Ovary (tissue), 9 donors: ENCODE results near the gene ST3GAL3. TPM values are rescaled to one million over a fixed set of nuclear protein-coding genes. Genes with fewer than 3 reads are reported as not detected.

Experiments
- DNase-seq, 5 donors: peaks; one replicate each; pipeline ENCODE4 v3.0.0-alpha.2; 2019 to 2020
- H3K27ac ChIP-seq, 2 donors: fragments of 200-600 bp; one replicate each; pipeline versions ENCODE4 v1.5.1 to v1.8.0; 2019 to 2022
- H3K27me3 ChIP-seq: fragments of 200-600 bp; one replicate; pipeline ENCODE4 v1.8.0; 2022
- H3K36me3 ChIP-seq: fragments of 200-600 bp; sonication (generic); one replicate; pipeline ENCODE4 v1.5.1; 2019
- H3K4me1 ChIP-seq: one replicate; pipeline ENCODE4 v1.8.1; 2013; ENCODE audit warnings: mild to moderate bottlenecking, moderate library complexity; ENCODE audit not compliant: insufficient read depth
- H3K4me3 ChIP-seq: fragments of 200-600 bp; sonication (generic); one replicate; pipeline ENCODE4 v1.5.1; 2017
- H3K9me3 ChIP-seq, 2 donors: fragments of 200-600 bp in 1 of 2; sonication (generic) in 1 of 2; one replicate each; pipeline versions ENCODE4 v1.5.1 to v1.8.1; 2013 to 2019; ENCODE audit warnings: mild to moderate bottlenecking in 1 of 2, moderate library complexity in 1 of 2
- CTCF ChIP-seq, 3 donors: fragments of 450-650 bp in 2 of 3; fragments of 200-600 bp in 1 of 3; IDR thresholded peaks; one replicate each; pipeline versions ENCODE4 v1.5.1 to v1.8.0; 2016 to 2022; ENCODE audit warnings: antibody characterized with exemption in 3 of 3, mild to moderate bottlenecking in 1 of 3
- EP300 ChIP-seq: sonication (generic); formaldehyde crosslinking; IDR thresholded peaks from one replicate; pipeline ENCODE4 v1.6.1; 2017; ENCODE audit warnings: antibody characterized with exemption
- POLR2A ChIP-seq: fragments of 450-650 bp; IDR thresholded peaks from one replicate; pipeline ENCODE4 v1.6.1; 2017; ENCODE audit warnings: antibody characterized with exemption, mild to moderate bottlenecking, moderate library complexity
- WGBS, 3 donors: extraction: QIAGEN DNeasy Blood & Tissue Kit in 1 of 3; methylation state at CpG; one replicate each; pipeline versions ENCODE4 v1.1.5 to v1.1.7; 2013 to 2017; 5-methylcytosine and 5-hydroxymethylcytosine counted together
- intact Hi-C, 4 donors: fragments of 100-400 bp; cut with DNase I; formaldehyde crosslinking; loops; one replicate each; pipeline versions ENCODE4 v1.11.0 to v1.15.1; 2022 to 2023
- polyA plus RNA-seq, 2 donors: library from polyadenylated mRNA; stranded (reverse); fragments of 200-250 nt in 1 of 2; fragments of 350-450 nt in 1 of 2; fragmentation: Illumina TruSeq in 1 of 2; extraction: RNeasy Lipid Tissue Mini Kit (QIAGEN cat#74804) in 1 of 2; gene quantifications; one replicate each; pipeline ENCODE4 v1.2.3, GENCODE V29; 2013 to 2014
- total RNA-seq, 7 donors: library from RNA; depleted of rRNA in 2 of 7; stranded (reverse); fragments of >200 nt in 2 of 7; fragmentation: NEBNext Ultra II Directional in 3 of 7; extraction: Animal tissue kit (Norgen Biotek cat#: 25700) in 3 of 7; gene quantifications; one replicate each; pipeline versions ENCODE4 v1.1.0 to v1.2.4, GENCODE V29; 2016 to 2023
- donor health status: DM: no; HTN: no; CAD: no; lungs with moderate emphysema.
- donor health status: DM: no; HTN: no; CAD: no.
- donor health status: Bipolar disorder and iron deficiency.
- donor health status: DM: yes; HTN: yes; CAD: no.
- donor health status: DM: no; HTN: no; CAD: no.
- donor health status: DM: yes; HTN: yes; CAD: no.

ST3GAL3 gene
- total and polyA plus RNA-seq, 9 donors, result 11.4 to 43.3 (median 27.1) TPM

DNA sequence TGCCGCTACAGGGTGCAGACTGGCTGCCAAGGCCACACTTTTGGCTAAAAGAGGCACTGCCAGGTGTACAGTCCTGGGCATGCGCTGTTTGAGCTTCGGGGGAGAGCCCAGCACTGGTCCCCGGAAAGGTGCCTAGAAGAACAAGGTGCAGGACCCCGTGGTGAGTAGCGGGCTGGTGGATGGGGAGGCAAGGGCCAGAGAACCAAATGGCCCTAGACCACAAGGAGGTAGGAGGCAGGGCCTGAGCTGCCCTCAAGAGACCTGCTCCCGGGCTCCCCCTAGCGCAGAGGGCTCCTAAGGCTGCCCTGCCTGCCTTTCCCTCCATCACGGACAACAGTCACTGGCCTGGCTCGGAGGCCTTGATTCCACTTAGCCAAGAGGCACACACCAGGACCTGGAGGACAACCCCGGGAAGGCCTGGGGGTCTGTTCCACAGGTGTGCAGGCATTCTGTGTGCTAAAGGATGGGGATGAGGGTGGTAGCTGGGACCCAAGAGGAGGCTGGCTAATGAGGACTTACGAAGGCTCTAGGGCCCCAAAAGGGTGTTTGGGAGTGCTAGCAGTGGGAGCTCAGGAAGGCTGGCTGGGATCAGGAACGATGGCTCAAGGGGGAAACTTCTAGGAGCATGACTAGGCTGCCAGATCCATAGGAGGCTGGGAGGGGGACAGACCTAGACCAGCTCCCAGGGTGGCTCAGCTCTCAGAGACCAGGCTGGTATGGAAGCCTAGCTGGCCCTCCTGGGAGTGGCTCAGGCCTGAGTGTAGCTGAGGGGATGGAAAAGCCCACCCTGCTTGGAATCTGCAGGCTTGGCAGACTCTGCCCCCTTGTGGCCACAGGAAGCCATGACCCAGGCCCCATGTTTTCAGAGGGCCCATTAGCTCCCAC lies 227.0 kb downstream of the ST3GAL3 start:
- no peaks in the 10 kb centered on the region for H3K27me3 ChIP-seq
- H3K36me3 ChIP-seq, result no peaks in the 10 kb centered on the region
- WGBS, 3 donors, result 24 to 30% (median 28%) methylated on average over 13 of the region's 13 CpGs
- no peaks in the 10 kb centered on the region for H3K9me3 ChIP-seq
- H3K27ac ChIP-seq, result no peak overlapping the region
- peak; percentile 34 to 74 (median 64) for DNase-seq
- intact Hi-C loops, result loop anchor here (2.0 to 10.0 kb wide), 5 partner anchors 167 to 710 kb away; partner anchors contain the start of gene PTPRF (in 1 of the 4)
- H3K4me1 ChIP-seq, result peaks cover 4% of the 10 kb centered on the region
- TF ChIP-seq CTCF (IDR thresholded peaks at IDR 0.05), result peak; percentile 74 to 81 (median 79)
- no peak for TF ChIP-seq POLR2A
- H3K4me3 ChIP-seq, result no peak overlapping the region

DNA sequence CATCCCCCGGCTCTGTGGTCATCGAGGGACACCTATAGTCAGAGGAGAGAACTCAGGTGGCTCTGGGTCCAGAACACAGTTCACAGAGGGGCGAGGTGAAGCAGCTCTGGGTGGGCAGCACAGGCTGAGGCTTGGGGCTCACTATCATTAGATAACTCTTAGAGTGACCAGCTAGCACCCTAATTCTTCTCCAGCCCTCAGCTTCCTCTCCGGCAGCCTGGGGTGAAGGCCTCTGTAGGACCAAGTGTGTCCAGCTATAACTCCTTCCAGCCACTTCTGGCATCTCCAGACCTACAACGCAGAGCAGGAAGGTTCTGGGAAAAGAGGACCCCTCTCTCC lies 227.6 kb downstream of the ST3GAL3 start:
- TF ChIP-seq EP300 (no peak), CTCF (IDR thresholded peaks at IDR 0.05) (no peak), POLR2A (no peak)
- DNase-seq, result no peak
- intact Hi-C loops, result loop anchor here (2.0 to 10.0 kb wide), 5 partner anchors 168 to 710 kb away; partner anchors contain the start of gene PTPRF (in 1 of the 4)
- Histone ChIP-seq H3K4me1 (peaks cover 4% of the 10 kb centered on the region), H3K9me3 (no peaks in the 10 kb centered on the region), H3K27me3 (no peaks in the 10 kb centered on the region), H3K4me3 (no peak overlapping the region), H3K27ac (no peak overlapping the region), H3K36me3 (no peaks in the 10 kb centered on the region)
- 37 to 51% (median 38%) methylated on average over 5 of the region's 5 CpGs for WGBS, 3 donors

GRCh38 chr1:43935711-43936427 lies 228.5 kb downstream of the ST3GAL3 start:
- no peaks in the 10 kb centered on the region for H3K27me3 ChIP-seq
- intact Hi-C loops, result loop anchor here (2.0 to 10.0 kb wide), 4 partner anchors 173 to 711 kb away; partner anchors contain the start of gene PTPRF (in 1 of the 4)
- H3K4me3 ChIP-seq, result peak overlapping the region; percentile 39
- peak in 1 of 5 donors; percentile 40 for DNase-seq
- H3K27ac ChIP-seq, result no peak overlapping the region
- 8 to 33% (median 21%) methylated on average over 11 to 48 of the region's 48 CpGs for WGBS, 3 donors
- no peaks in the 10 kb centered on the region for H3K9me3 ChIP-seq
- TF ChIP-seq EP300, result no peak
- TF ChIP-seq CTCF (IDR thresholded peaks at IDR 0.05), result no peak
- no peak for TF ChIP-seq POLR2A
- H3K4me1 ChIP-seq, result peaks cover 4% of the 10 kb centered on the region
- no peaks in the 10 kb centered on the region for H3K36me3 ChIP-seq

DNA sequence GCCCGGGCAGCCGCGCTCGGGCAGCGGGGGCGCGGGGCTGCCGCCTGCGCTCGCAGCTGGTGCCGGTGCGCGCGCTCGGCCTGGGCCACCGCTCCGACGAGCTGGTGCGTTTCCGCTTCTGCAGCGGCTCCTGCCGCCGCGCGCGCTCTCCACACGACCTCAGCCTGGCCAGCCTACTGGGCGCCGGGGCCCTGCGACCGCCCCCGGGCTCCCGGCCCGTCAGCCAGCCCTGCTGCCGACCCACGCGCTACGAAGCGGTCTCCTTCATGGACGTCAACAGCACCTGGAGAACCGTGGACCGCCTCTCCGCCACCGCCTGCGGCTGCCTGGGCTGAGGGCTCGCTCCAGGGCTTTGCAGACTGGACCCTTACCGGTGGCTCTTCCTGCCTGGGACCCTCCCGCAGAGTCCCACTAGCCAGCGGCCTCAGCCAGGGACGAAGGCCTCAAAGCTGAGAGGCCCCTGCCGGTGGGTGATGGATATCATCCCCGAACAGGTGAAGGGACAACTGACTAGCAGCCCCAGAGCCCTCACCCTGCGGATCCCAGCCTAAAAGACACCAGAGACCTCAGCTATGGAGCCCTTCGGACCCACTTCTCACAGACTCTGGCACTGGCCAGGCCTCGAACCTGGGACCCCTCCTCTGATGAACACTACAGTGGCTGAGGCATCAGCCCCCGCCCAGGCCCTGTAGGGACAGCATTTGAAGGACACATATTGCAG lies 229.3 kb downstream of the ST3GAL3 start:
- intact Hi-C loops, result loop anchor here in 3 of 4 donors (5.0 to 10.0 kb wide), 3 partner anchors 402 to 712 kb away; partner anchors contain the start of gene PTPRF (in 1 of the 3)
- no peaks in the 10 kb centered on the region for H3K36me3 ChIP-seq
- peaks cover 4% of the 10 kb centered on the region for H3K4me1 ChIP-seq
- WGBS, 3 donors, result 9 to 25% (median 14%) methylated on average over 22 to 56 of the region's 56 CpGs
- DNase-seq, result peak in 1 of 5 donors; percentile 37
- H3K27me3 ChIP-seq, result no peaks in the 10 kb centered on the region
- H3K4me3 ChIP-seq, result peak overlapping the region; percentile 39
- no peaks in the 10 kb centered on the region for H3K9me3 ChIP-seq
- H3K27ac ChIP-seq, result no peak overlapping the region
- TF ChIP-seq EP300, result no peak
- TF ChIP-seq CTCF (IDR thresholded peaks at IDR 0.05), result no peak
- no peak for TF ChIP-seq POLR2A
